ENCODE data around the gene ZKSCAN7.
"Not testable (repeated sequence)": the region's sequence is repeated elsewhere in the genome, so short reads cannot be mapped to it uniquely, and the experiment has no call there.

Gene ZKSCAN7

GRCh38 chr3:44554626-44555592, at the start of gene ZKSCAN7:
TSS of gene ZKSCAN7 (plus strand) at chr3:44555193. CDS start at chr3:44557048, 1,855 bp downstream.
- peak in 50 of 51 donors; percentile 3 to 77 (median 48) for DNase-seq

- DNase-seq, result no peak
Observed at GRCh38 chr3:44506556-44506955, 48.4 kb upstream of the ZKSCAN7 start.

GRCh38 chr3:44506961-44507360, 48.0 kb upstream of the ZKSCAN7 start:
- no peak for DNase-seq

GRCh38 chr3:44509393-44509921, 45.5 kb upstream of the ZKSCAN7 start:
- peak in 2 of 51 donors; percentile 0 to 27 for DNase-seq

GRCh38 chr3:44510000-44510368, 45.0 kb upstream of the ZKSCAN7 start:
- peak in 1 of 51 donors; percentile 33 for DNase-seq

GRCh38 chr3:44511238-44511566, 43.8 kb upstream of the ZKSCAN7 start:
- DNase-seq, result peak in 2 of 51 donors; percentile 20 to 29

- DNase-seq, result no peak
Observed at GRCh38 chr3:44513513-44513912, 41.5 kb upstream of the ZKSCAN7 start.

- DNase-seq, result no peak
Observed at GRCh38 chr3:44516230-44516629, 38.8 kb upstream of the ZKSCAN7 start.

- no peak for DNase-seq
Observed at GRCh38 chr3:44518782-44519156, 36.2 kb upstream of the ZKSCAN7 start.

- no peak for DNase-seq
Observed at GRCh38 chr3:44521721-44522120, 33.3 kb upstream of the ZKSCAN7 start.

- DNase-seq, result no peak
Observed at GRCh38 chr3:44522494-44522933, 32.5 kb upstream of the ZKSCAN7 start.

- DNase-seq, result no peak
Observed at GRCh38 chr3:44525060-44525459, 29.9 kb upstream of the ZKSCAN7 start.

GRCh38 chr3:44529927-44530326, 25.1 kb upstream of the ZKSCAN7 start:
- DNase-seq, result no peak

GRCh38 chr3:44530911-44531310, 24.1 kb upstream of the ZKSCAN7 start:
- DNase-seq, result no peak

- DNase-seq, result not testable (repeated sequence)
Observed at GRCh38 chr3:44534659-44535058, 20.3 kb upstream of the ZKSCAN7 start.

GRCh38 chr3:44535364-44535763, 19.6 kb upstream of the ZKSCAN7 start:
- DNase-seq, result no peak

GRCh38 chr3:44544811-44545210, 10.2 kb upstream of the ZKSCAN7 start:
- not testable (repeated sequence) for DNase-seq

- no peak for DNase-seq
Observed at GRCh38 chr3:44555723-44556122, 730 bp downstream of the ZKSCAN7 start.

- DNase-seq, result no peak
Observed at GRCh38 chr3:44557074-44557473, 2.1 kb downstream of the ZKSCAN7 start.

- DNase-seq, result no peak
Observed at GRCh38 chr3:44561076-44561475, 6.1 kb downstream of the ZKSCAN7 start.

- DNase-seq, result no peak
Observed at GRCh38 chr3:44562147-44562546, 7.2 kb downstream of the ZKSCAN7 start.

- DNase-seq, result no peak
Observed at GRCh38 chr3:44568561-44568960, 13.6 kb downstream of the ZKSCAN7 start.

- no peak for DNase-seq
Observed at GRCh38 chr3:44571024-44571423, 16.0 kb downstream of the ZKSCAN7 start.
